Neural progenitor cell (in vitro differentiated cells): Measurements from ENCODE around the gene SPP1. TPM values are rescaled to one million over a fixed set of nuclear protein-coding genes. Genes with fewer than 3 reads are reported as not detected.
"Not testable (repeated sequence)": the region's sequence is repeated elsewhere in the genome, so short reads cannot be mapped to it uniquely, and the experiment has no call there.

ENCODE experiments used
- DNase-seq: peaks from one replicate; pipeline ENCODE4 v3.0.0-alpha.2; 2016; ENCODE audit warnings: low spot score
- H2AFZ ChIP-seq: fragments of 200-600 bp; sonication (generic); replicated peaks from 2 replicates; pipeline ENCODE4 v1.6.1; 2016; ENCODE audit warnings: antibody characterized with exemption
- H3F3A ChIP-seq: fragments of 200-600 bp; sonication (generic); 2 replicates; pipeline ENCODE4 v1.6.1; 2016; ENCODE audit warnings: antibody characterized with exemption, low read depth
- H3K27ac ChIP-seq: fragments of 200-600 bp; sonication (generic); 2 replicates; pipeline ENCODE4 v1.5.1; 2016; ENCODE audit warnings: mild to moderate bottlenecking
- H3K27me3 ChIP-seq: fragments of 200-600 bp; sonication (generic); 2 replicates; pipeline ENCODE4 v1.6.1; 2016; ENCODE audit warnings: mild to moderate bottlenecking, moderate library complexity
- H3K36me3 ChIP-seq: fragments of 200-600 bp; sonication (generic); 2 replicates; pipeline ENCODE4 v1.5.1; 2016
- H3K4me1 ChIP-seq: fragments of 200-600 bp; sonication (generic); 2 replicates; pipeline ENCODE4 v1.6.1; 2016; ENCODE audit warnings: mixed run types
- H3K4me2 ChIP-seq: fragments of 200-600 bp; sonication (generic); 2 replicates; pipeline ENCODE4 v1.6.1; 2016
- H3K4me3 ChIP-seq: fragments of 200-600 bp; sonication (generic); 2 replicates; pipeline ENCODE4 v1.5.1; 2016
- H3K79me2 ChIP-seq: fragments of 200-600 bp; sonication (generic); 2 replicates; pipeline ENCODE4 v1.6.1; 2016; ENCODE audit warnings: low read depth
- H3K9ac ChIP-seq: fragments of 200-600 bp; sonication (generic); 2 replicates; pipeline ENCODE4 v1.6.1; 2016
- H3K9me3 ChIP-seq: fragments of 200-600 bp; sonication (generic); 2 replicates; pipeline ENCODE4 v1.5.1; 2016; ENCODE audit warnings: low read depth
- H4K20me1 ChIP-seq: fragments of 200-600 bp; sonication (generic); 2 replicates; pipeline ENCODE4 v1.6.1; 2016; ENCODE audit warnings: low read depth
- H3K27ac Mint-ChIP-seq: 3 replicates; pipeline ENCODE4 v1.8.0; 2021; ENCODE audit warnings: mixed read lengths
- H3K27me3 Mint-ChIP-seq: 2 replicates; pipeline ENCODE4 v1.8.0; 2022; ENCODE audit warnings: low read depth, mild to moderate bottlenecking, inconsistent platforms, moderate library complexity, mixed read lengths; ENCODE audit not compliant: insufficient read depth
- H3K36me3 Mint-ChIP-seq: 3 replicates; pipeline ENCODE4 v1.8.0; 2021; ENCODE audit warnings: mixed read lengths
- H3K4me1 Mint-ChIP-seq: 3 replicates; pipeline ENCODE4 v1.8.0; 2021; ENCODE audit warnings: mixed read lengths
- H3K4me3 Mint-ChIP-seq: 3 replicates; pipeline ENCODE4 v1.8.0; 2021; ENCODE audit warnings: mild to moderate bottlenecking, moderate library complexity, mixed read lengths
- H3K9me3 Mint-ChIP-seq: 3 replicates; pipeline ENCODE4 v1.8.0; 2020; ENCODE audit warnings: mixed read lengths
- EZH2 ChIP-seq: fragments of 200-600 bp; sonication (generic); IDR thresholded peaks from 2 replicates; pipeline ENCODE4 v1.6.1; 2017; ENCODE audit warnings: antibody characterized with exemption, mild to moderate bottlenecking, moderate library complexity
- EZH2phosphoT487 ChIP-seq: fragments of 200-600 bp; sonication (generic); IDR thresholded peaks from 2 replicates; pipeline ENCODE4 v1.6.1; 2017; ENCODE audit warnings: antibody characterized with exemption
- total RNA-seq: library from RNA; depleted of rRNA; stranded (reverse); fragments of >200 nt; gene quantifications from 2 replicates; pipeline ENCODE4 v1.2.3, GENCODE V29; 2015; ENCODE audit warnings: low replicate concordance
- TF ChIP-seq, protein P1 (sequence below): fragments of 200-600 bp; sonication (generic); IDR thresholded peaks from 2 replicates; pipeline ENCODE4 v1.5.1; 2017; ENCODE audit warnings: antibody characterized with exemption, mild to moderate bottlenecking

The SPP1 gene
- total RNA-seq, 1 donor from 2014 or later = 0.54 TPM

DNA sequence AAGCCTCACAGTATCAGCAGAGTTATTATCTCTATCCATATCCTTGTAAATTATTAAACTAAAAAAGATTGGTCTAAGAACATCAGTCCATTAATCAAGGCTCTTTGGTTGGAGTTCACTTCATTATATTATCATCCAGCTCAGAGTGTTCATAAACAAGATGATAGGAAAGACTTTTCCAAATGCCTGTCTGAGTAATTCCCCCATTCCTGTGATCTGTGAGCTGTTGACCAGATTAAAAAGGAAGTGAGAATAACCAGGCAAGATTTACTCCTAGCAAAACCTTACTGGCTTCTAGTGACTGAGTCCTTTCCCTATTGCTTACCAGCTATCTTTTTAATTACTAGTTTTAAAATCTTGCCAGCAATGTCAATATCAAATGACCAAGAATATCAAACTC, 46.8 kb downstream of the SPP1 start:
- Histone ChIP-seq H3K9ac (no peak overlapping the region), H3K4me3 (no peak overlapping the region), H4K20me1 (peaks cover 17% of the 10 kb centered on the region), H3K4me1 (no peaks in the 10 kb centered on the region), H3K4me2 (no peak overlapping the region), H3K79me2 (peaks cover 42% of the 10 kb centered on the region), H3F3A (no peaks in the 10 kb centered on the region), H3K27me3 (no peaks in the 10 kb centered on the region), H3K9me3 (peaks cover 3% of the 10 kb centered on the region), H3K36me3 (peaks cover 25% of the 10 kb centered on the region), H2AFZ (no peak overlapping the region), H3K27ac (no peak overlapping the region)
- peaks cover 57% of the 10 kb centered on the region for H3K36me3 Mint-ChIP-seq
- H3K9me3 Mint-ChIP-seq = peaks cover 21% of the 10 kb centered on the region
- H3K4me1 Mint-ChIP-seq = peaks cover 2% of the 10 kb centered on the region
- no peak overlapping the region for H3K27ac Mint-ChIP-seq
- no peak overlapping the region for H3K4me3 Mint-ChIP-seq
- no peak for DNase-seq
- H3K27me3 Mint-ChIP-seq = peaks cover 3% of the 10 kb centered on the region
- TF ChIP-seq EZH2phosphoT487 (no peak), EZH2 (no peak)
- TF ChIP-seq, protein P1, sequence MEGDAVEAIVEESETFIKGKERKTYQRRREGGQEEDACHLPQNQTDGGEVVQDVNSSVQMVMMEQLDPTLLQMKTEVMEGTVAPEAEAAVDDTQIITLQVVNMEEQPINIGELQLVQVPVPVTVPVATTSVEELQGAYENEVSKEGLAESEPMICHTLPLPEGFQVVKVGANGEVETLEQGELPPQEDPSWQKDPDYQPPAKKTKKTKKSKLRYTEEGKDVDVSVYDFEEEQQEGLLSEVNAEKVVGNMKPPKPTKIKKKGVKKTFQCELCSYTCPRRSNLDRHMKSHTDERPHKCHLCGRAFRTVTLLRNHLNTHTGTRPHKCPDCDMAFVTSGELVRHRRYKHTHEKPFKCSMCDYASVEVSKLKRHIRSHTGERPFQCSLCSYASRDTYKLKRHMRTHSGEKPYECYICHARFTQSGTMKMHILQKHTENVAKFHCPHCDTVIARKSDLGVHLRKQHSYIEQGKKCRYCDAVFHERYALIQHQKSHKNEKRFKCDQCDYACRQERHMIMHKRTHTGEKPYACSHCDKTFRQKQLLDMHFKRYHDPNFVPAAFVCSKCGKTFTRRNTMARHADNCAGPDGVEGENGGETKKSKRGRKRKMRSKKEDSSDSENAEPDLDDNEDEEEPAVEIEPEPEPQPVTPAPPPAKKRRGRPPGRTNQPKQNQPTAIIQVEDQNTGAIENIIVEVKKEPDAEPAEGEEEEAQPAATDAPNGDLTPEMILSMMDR = no peak

DNA sequence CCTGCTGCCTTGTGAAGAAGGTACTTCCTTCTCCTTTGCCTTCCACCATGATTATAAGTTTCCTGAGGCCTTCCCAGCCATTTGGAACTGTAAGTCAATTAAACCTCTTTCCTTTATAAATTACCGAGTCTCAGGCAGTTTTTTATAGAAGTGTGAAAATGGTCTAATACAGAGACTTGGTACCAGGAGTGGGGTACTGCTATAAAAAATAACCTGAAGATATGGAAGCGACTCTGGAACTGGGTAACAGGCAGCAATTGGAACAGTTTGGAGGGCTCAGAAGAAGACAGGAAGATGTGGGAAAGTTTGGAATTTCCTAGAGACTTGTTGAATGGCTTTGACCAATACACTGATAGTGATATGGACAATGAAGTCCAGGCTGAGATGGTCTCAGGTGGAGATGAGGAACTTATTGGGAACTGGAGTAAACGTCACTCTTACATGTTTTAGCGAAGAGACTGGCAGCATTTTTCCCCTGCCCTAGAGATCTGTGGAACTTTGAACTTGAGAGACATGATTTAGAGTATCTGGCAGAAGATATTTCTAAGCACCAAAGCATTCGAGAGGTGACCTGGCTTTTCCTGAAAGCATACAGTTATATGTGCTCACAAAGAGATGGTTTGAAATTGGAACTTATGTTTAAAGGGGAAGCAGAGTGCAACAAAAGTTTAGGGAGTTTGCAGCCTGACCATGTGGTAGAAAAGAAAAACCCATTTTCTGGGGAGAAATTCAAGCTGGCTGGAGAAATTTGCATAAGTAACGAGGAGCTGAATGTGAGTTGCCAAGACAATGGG, 50.6 kb downstream of the SPP1 start:
- H3K27me3 ChIP-seq, H3K9me3 ChIP-seq, H3K4me1 ChIP-seq, H3K79me2 ChIP-seq, H3K27ac Mint-ChIP-seq, H3K27ac ChIP-seq, H3K27me3 Mint-ChIP-seq, H2AFZ ChIP-seq, H3F3A ChIP-seq, H3K4me3 Mint-ChIP-seq, DNase-seq, H3K4me3 ChIP-seq, H3K9ac ChIP-seq, H3K4me1 Mint-ChIP-seq, H4K20me1 ChIP-seq, H3K4me2 ChIP-seq: not testable (repeated sequence)
- H3K9me3 Mint-ChIP-seq = peaks cover 21% of the 10 kb centered on the region
- H3K36me3 ChIP-seq = peaks cover 26% of the 10 kb centered on the region
- H3K36me3 Mint-ChIP-seq = peaks cover 59% of the 10 kb centered on the region

DNA sequence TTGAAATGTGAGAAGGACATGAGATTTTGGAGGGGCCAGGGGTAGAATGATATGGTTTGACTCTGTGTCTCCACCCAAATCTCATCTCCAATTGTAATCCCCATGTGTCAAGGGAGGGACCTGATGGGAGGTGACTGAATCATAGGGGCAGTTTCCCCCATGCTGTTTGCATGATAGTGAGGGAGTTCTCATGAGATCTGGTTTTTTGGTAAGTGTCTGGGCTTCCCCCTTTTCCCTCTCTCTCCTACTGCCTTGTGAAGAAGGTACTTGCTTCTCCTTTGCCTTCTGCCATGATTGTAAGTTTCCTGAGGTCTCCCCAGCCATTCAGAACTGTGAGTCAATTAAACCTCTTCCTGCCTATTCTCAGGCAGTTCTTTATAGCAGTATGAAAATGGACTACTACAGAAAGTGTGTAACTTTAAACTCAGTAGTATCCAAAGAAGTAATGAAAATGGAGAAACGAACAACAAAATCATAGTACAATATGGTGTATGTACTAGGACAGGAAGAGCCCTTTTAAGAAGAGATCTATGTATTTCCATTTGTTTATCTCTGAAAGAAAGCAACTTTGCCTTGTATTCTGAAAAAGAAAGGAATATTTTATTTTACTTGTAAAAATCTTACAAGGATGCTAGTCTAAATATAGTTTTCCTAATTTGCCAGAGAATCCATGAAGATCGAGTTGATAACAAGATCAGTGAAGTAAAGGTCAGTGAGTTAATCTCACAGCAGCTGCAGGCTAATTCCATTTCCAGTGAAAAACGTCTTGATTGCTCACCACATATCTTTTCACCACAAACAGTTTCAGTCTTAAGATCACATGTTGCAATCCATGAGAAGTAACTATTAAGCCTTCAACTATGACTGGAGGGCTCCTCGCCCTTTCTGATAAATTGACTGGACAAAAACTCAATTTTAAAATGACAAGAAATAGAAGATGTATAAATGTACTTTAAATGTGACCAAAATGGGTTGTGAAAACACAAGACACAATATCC, 52.4 kb downstream of the SPP1 start:
- Histone ChIP-seq H3K4me1 (no peaks in the 10 kb centered on the region), H3K27ac (no peak overlapping the region), H3K9me3 (peaks cover 3% of the 10 kb centered on the region), H3F3A (no peaks in the 10 kb centered on the region), H3K36me3 (peaks cover 26% of the 10 kb centered on the region), H3K4me2 (no peak overlapping the region), H3K4me3 (no peak overlapping the region), H3K9ac (no peak overlapping the region), H3K27me3 (no peaks in the 10 kb centered on the region), H3K79me2 (no peaks in the 10 kb centered on the region), H2AFZ (no peak overlapping the region), H4K20me1 (no peaks in the 10 kb centered on the region)
- Mint-ChIP-seq H3K9me3 (peaks cover 21% of the 10 kb centered on the region), H3K36me3 (peaks cover 50% of the 10 kb centered on the region), H3K27ac (no peak overlapping the region), H3K4me1 (no peaks in the 10 kb centered on the region), H3K27me3 (no peaks in the 10 kb centered on the region), H3K4me3 (no peak overlapping the region)
- DNase-seq = no peak
- TF ChIP-seq, protein P1 = no peak
- TF ChIP-seq EZH2phosphoT487 = no peak
- TF ChIP-seq EZH2 = no peak
